ENCODE results near the gene DGKH.

DGKH gene

GRCh38 chr13:42255886-42256285 is 207.4 kb downstream of the DGKH start:
- no peak for DNase-seq

DNA sequence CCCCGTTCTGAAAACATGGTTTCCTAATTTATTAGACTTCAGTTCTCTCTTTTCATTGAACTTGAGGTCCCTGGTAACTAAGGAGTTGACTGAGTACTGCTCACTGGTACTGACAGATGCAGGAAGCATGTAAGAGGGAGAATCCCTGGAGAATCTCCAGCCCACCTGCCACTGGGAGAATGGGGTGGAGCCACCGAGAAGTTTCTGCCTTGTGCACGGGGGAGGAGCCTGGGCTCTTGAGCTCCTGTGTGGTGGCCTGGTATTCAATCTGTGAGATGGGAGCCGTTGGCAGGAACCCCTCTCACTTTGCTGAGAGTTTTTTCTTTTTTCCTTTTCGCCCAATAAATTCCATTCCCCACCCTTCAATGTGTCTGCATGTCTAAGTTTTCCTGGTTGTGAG is 210.3 kb downstream of the DGKH start:
- no peak for DNase-seq

- DNase-seq: no peak
These were observed 211.1 kb downstream of the DGKH start for GRCh38 chr13:42259515-42259914.

- DNase-seq: no peak
These were observed 212.6 kb downstream of the DGKH start for GRCh38 chr13:42260903-42261654.

DNA sequence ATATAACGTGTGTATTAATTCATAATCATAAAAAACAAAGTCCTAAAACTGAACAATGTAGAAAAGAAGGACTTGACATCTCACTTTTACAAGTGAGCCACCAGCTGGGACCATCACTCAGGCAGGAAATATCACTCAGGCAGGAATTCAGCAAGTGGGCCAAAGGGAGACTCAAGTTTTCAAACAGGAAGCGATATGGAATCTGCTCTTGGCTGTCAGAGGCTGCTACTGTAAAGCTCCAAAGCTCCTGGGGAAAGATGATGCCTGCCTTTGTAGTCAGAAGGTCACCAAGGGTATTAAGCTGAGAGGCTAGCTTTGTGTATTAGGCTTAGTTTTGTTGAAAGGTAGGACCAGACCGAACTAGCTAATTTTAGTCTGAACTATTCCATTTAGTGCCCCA is 218.0 kb downstream of the DGKH start:
- DNase-seq: no peak

DNA sequence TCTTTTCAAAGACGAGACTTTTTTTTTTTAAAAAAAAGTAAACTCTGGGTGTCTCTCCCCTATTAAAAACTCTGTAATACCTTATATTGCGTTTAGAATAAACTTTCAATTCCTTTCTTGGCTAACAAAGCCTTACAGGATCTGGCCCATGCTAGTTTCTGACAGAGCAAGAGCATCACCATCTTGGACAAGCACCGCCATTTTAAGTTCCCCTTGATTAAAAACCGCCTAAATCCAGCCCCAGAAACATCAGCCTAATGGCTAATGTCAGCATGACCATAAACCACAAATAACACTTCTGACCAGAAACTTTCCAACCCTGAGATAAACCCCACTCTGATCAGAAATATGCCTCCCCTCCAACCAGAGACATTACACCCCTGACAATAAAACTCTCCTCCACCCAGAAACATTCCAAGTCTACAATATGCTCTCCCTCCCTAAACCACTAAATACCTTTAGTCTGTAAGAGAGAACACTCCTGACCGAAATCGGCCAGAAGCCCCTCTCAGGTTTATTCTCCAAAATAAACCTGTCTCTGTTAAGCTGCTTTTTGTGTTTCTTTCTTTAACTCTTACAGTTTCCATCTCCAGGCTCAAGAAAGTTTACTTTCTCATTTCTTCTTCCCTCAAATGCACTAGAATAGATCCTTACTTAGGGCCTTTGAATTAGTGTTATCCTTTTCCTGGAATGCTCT is 221.9 kb downstream of the DGKH start:
- DNase-seq: no peak

- no peak for DNase-seq
These were observed 222.4 kb downstream of the DGKH start for GRCh38 chr13:42270857-42271215.

GRCh38 chr13:42271337-42272114 is 223.1 kb downstream of the DGKH start:
- DNase-seq: peak; percentile 97

DNA sequence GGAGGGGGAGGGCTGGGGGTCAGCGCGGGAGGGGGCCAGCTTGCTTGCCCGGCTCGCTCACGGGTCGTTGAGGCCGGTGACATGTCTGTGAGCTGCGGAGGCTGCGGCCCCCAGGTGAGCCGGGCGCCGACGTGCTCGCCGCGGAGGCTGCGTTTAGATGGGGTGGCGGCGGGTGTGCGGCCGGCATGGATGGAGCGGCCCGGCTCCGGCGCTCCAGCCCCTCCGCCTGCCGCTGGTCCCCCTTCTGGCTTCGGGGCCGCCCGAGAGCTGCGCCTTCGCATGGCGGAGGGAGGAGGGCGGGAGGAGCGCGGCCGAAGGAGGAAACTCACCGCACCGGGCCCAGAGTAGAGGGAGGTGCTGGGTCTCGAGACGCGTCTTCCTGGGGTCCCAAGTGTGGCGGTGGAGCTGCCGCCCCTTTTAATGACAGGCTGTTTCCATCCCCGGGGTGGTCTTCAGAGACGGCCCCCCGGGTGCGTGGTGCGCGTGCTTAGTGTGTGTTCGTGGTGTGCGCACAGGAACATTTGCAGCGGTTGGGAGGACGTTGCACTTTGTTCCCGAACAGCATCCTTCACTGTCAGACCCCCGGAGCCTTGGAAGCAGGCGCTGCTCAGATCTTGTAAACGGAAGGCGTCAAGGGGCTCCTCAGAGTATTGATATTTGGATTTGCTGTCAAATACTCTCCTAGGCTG is 223.8 kb downstream of the DGKH start, which contains the start of gene AKAP11:
Gene AKAP11 (plus strand): TSS at position 38 of the 689 bp plus-strand sequence. CDS start 14,197 bp downstream, outside the sequence.
- peak; percentile 48 for DNase-seq

- DNase-seq: no peak
These were observed 224.3 kb downstream of the DGKH start for GRCh38 chr13:42272804-42273175.

DNA sequence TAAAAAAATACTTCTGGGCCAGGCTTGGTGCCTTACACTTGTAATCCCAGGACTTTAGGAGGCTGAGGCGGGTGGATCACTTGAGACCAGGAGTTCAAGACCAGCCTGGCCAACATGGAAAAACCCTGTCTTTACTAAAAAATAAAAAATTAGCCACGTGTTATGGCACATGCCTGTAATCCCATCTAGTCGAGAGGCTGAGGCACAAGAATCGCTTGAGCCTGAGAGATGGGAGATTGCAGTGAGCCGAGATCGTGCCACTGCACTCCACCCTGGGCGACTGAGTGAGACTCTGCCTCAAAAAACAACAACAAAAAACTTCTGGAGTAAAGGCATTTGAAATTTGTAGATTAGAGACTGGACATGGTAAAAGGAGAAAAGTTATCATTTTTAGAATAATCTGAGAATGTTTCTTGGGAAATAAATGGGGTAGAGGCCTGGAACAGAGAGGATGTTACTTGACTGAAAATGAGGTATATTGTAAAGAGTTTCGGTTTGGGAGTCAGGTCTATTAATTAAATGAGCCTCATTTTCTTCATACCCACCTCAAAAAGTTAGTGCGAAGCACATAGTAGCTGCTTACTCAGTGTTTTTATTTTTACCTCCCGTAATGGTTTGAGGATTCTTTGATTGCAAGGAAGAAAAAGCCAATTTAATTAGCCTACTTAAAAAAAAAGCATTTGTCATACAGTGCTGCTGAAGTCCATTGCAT is 226.1 kb downstream of the DGKH start:
- DNase-seq: no peak

DNA sequence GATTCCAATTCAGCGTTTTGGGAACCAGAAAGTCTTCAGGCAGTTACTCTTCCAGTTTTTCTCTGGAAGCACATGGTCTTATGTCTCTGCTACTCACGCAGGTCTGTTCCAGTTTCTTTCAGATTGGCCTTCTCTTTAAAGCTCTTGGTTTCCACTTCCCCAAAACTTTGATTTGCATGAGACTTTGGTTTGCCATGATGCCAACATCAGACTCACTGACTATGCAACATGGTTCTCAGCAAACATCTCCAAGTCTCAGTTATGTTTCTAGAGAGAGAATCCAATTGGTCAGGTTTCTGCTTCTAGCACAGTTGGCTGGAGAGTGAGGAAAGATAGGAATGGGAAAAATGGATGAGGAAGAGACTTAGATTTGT is 226.6 kb downstream of the DGKH start:
- DNase-seq: no peak

DNA sequence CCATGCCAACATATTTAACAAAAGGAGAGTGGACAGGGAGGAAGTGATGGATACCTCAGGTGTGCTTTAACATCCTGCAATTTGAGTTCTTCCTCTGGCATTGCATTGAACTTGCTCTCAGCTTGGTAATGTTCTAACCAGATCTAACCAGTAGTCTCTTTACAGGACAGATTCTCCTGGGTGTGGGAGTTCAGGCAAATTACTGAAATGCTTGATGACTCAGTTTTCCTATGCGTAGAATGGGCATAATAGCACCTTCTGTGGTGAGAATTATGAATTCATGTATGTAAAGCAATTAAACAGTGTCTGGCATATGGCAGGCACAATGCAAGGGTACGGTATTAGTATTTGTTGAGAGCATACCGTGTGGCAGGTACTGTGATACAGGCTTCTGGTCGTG is 227.1 kb downstream of the DGKH start:
- peak; percentile 63 for DNase-seq

GRCh38 chr13:42276683-42277082 is 228.2 kb downstream of the DGKH start:
- no peak for DNase-seq

DNA sequence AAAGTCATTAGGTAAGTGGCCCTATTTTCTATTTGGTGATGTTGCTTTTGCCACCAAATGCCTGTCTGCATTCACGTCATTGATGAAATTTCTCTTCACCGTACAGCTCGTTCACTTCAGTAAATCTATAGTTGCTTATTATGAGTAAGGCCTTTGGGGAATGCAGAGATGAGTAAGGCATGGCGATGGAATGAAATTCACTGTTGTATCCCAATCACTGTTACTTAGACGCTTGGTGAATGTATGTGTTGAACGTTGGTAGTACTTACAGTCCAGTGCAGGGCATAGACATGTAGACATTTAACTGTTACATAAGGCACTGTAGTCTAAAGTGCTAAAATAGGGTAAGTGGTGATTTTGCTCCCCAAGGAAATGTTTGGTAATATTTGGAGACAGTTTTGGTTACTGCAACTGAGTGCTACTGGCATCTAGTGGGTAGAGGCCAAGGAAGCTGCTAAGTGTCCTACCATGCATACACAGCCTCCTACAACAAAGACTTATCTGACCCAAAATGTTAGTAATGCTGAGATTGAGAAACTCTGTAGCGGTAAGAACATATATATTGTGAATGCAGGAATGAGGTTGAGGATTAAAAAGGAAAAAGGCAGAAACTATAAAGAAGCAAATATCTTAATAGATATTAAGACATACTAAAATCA is 229.3 kb downstream of the DGKH start:
- DNase-seq: peak; percentile 41

DNA sequence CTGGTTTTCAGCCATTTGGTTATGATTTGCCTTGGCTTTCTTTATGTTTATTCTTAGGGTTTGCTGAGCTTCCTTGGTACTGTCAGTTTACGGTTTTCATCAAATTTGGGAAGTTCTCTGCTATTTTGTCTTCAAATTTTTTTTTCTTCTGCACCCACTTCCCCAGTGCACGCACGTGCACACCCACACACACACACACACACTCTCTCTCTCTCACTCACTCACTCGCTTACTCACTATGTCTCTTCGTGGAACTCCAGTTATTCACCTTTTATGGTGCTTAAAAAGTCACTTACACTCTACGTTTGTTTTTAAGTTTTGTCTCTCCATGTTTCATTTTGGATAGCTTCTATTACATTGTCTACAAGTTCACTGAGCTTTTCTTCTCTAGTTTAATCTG is 230.6 kb downstream of the DGKH start:
- DNase-seq: no peak

GRCh38 chr13:42279986-42280385 is 231.5 kb downstream of the DGKH start:
- DNase-seq: no peak

- no peak for DNase-seq
These were observed 232.1 kb downstream of the DGKH start for GRCh38 chr13:42280537-42280936.

DNA sequence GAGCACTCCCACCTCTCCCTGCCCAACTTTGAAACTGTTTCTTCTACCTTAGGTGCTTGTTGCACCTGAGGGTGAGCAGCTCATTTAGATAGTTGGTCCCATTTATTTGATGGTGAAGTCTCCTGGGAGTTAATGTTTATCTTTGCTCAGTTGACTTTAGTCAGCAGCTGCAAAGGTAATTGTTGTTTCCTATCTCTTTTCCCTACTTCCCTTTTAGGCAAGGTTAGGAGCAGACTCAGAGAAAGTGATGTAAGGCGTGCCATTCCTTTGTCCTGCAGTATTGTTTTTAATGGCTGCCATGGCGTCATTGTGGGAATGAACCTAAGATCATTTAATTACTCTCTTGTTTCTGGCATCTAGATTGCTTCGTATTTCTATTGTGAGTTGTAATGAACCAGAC is 235.1 kb downstream of the DGKH start:
- no peak for DNase-seq

DNA sequence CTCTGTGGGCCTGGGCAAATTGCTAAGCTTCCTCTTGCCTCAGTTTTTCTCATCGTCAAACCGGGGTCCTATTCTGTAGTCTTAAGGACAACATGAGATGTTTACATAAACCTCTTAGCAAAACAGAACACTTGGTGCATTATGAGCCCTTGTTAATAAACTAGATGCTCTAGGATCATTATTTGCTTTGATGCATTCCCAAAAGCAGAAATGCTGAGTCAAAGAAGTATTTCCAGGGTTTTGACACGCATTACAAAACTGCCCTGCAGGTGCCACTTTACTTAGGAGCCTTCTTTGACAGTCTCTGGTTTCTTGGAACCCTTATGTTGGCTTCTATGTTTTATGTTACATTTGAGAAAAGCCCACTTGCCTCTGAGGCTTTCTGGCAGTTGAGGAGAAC is 235.6 kb downstream of the DGKH start:
- no peak for DNase-seq

Data from activated CD4-positive, alpha-beta T cell treated with anti-CD3 and anti-CD28 coated beads, Interleukin-2, Interleukin-6, amounts not matched to agents 100 ng/mL and 50 ng/mL, durations not matched to agents 16 hours and 8 hours (primary cell).